K562 (cell line): ENCODE measurements around the gene NLRP6. TPM values are rescaled to one million over a fixed set of nuclear protein-coding genes. Genes with fewer than 3 reads are reported as not detected.

Experiments used
- ARID1B ChIP-seq: fragments of 450-650 bp; IDR thresholded peaks from 2 replicates; pipeline ENCODE4 v1.6.1; 2016; ENCODE audit warnings: antibody characterized with exemption, mild to moderate bottlenecking, inconsistent platforms
- CBX1 ChIP-seq: sonication (generic); IDR thresholded peaks from 2 replicates; pipeline ENCODE4 v1.6.1; 2016; ENCODE audit warnings: antibody characterized with exemption, low read depth, mild to moderate bottlenecking
- COPS2 ChIP-seq: fragments of 450-650 bp; conservative IDR thresholded peaks from 2 replicates; pipeline ENCODE4 v1.6.1; 2016; ENCODE audit warnings: mild to moderate bottlenecking, moderate library complexity
- CSDE1 ChIP-seq, 2 experiments: fragments of 450-650 bp; IDR thresholded peaks; 2 replicates each; pipeline ENCODE4 v1.6.1; 2016; ENCODE audit warnings: mild to moderate bottlenecking in 1 of 2
- HDAC2 ChIP-seq: fragments of 450-650 bp; IDR thresholded peaks from 2 replicates; pipeline ENCODE4 v1.6.1; 2016; ENCODE audit warnings: mild to moderate bottlenecking
- HSF4 ChIP-seq: fragments of 250-450 bp; sonication (Bioruptor Pico); IDR thresholded peaks from 2 replicates; pipeline ENCODE4 v2.1.2; 2022; ENCODE audit warnings: mild to moderate bottlenecking, moderate library complexity, borderline replicate concordance
- ILF3 ChIP-seq: fragments of 450-650 bp; IDR thresholded peaks from 2 replicates; pipeline ENCODE4 v1.6.1; 2018; ENCODE audit warnings: antibody characterized with exemption, mild to moderate bottlenecking, moderate library complexity, borderline replicate concordance
- JUND ChIP-seq, 2 experiments: IDR thresholded peaks; 2 replicates in 1 of 2; 3 replicates in 1 of 2; pipeline ENCODE4 v1.6.1; 2011; ENCODE audit warnings: borderline replicate concordance in 2 of 2, low read depth in 2 of 2, low read length in 2 of 2, improper control_type of control experiment in 1 of 2, missing biosample characterization in 1 of 2, missing genetic modification characterization in 1 of 2, missing genetic modification reagents in 1 of 2
- PHTF2 ChIP-seq: fragments of 250-450 bp; sonication (Bioruptor Pico); IDR thresholded peaks from 2 replicates; pipeline ENCODE4 v1.5.0; 2021; ENCODE audit warnings: mild to moderate bottlenecking
- SREBF1 ChIP-seq: fragments of 150-350 bp; IDR thresholded peaks from 2 replicates; pipeline ENCODE4 v1.6.1; 2014; ENCODE audit warnings: antibody characterized with exemption, low read depth, low read length, borderline replicate concordance
- ZNF165 ChIP-seq: fragments of 250-450 bp; sonication (Bioruptor Pico); IDR thresholded peaks from 2 replicates; pipeline ENCODE4 v1.4.0; 2020; ENCODE audit warnings: borderline replicate concordance
- ZNF175 ChIP-seq: fragments of 200-800 bp; sonication (Bioruptor generic); IDR thresholded peaks from 2 replicates; pipeline ENCODE4 v1.6.1; 2016; ENCODE audit warnings: low read depth, mild to moderate bottlenecking, missing genetic modification characterization, missing compliant biosample characterization
- ZNF830 ChIP-seq: fragments of 250-450 bp; sonication (Bioruptor Pico); IDR thresholded peaks from 2 replicates; pipeline ENCODE4 v1.5.0; 2021; ENCODE audit warnings: mild to moderate bottlenecking
- polyA plus RNA-seq, 8 experiments: library from polyadenylated mRNA; depleted of rRNA in 4 of 8; stranded (reverse) in 5 of 8; unstranded in 3 of 8; fragments of >200 nt; fragmentation: Nextera tagmentation in 2 of 8; fragmentation: Illumina TruSeq in 1 of 8; extraction: Ambion mirVana in 2 of 8; extraction: Trizol in 1 of 8; gene quantifications; 2 replicates each; pipeline versions ENCODE4 v1.2.1 to v1.2.3, GENCODE V29; 2011 to 2014; ENCODE audit warnings: inconsistent platforms in 1 of 8, missing spikeins in 1 of 8
- total RNA-seq, 7 experiments: library from RNA; depleted of rRNA in 6 of 7; stranded (reverse); fragments of >200 nt in 6 of 7; fragmentation: Illumina TruSeq in 2 of 7; extraction: Trizol in 2 of 7; gene quantifications; 2 replicates each; pipeline versions ENCODE4 v1.2.1 to v1.2.3, GENCODE V29; 2011 to 2021; ENCODE audit warnings: low replicate concordance in 1 of 7
- TF ChIP-seq, protein P1 (sequence below), 2 experiments: fragments of 450-650 bp; IDR thresholded peaks; 2 replicates each; pipeline ENCODE4 v1.6.1; 2018; ENCODE audit warnings: mild to moderate bottlenecking in 2 of 2, low read depth in 1 of 2; ENCODE audit not compliant: partially characterized antibody in 2 of 2
- TF ChIP-seq, protein P2 (sequence below): fragments of 250-450 bp; sonication (Bioruptor Pico); IDR thresholded peaks from 2 replicates; pipeline ENCODE4 v1.4.0; 2020
- TF ChIP-seq, protein P3 (sequence below): fragments of 250-450 bp; sonication (Bioruptor Pico); IDR thresholded peaks from 2 replicates; pipeline ENCODE4 v1.4.0; 2020; ENCODE audit warnings: borderline replicate concordance

The NLRP6 gene
- total and polyA plus RNA-seq, 9 of the 15 experiments (the other 6 are each of a cell fraction or from before 2014, with no cell fraction given), result 0.03 to 0.18 (median 0.15) TPM; not detected in 5

DNA sequence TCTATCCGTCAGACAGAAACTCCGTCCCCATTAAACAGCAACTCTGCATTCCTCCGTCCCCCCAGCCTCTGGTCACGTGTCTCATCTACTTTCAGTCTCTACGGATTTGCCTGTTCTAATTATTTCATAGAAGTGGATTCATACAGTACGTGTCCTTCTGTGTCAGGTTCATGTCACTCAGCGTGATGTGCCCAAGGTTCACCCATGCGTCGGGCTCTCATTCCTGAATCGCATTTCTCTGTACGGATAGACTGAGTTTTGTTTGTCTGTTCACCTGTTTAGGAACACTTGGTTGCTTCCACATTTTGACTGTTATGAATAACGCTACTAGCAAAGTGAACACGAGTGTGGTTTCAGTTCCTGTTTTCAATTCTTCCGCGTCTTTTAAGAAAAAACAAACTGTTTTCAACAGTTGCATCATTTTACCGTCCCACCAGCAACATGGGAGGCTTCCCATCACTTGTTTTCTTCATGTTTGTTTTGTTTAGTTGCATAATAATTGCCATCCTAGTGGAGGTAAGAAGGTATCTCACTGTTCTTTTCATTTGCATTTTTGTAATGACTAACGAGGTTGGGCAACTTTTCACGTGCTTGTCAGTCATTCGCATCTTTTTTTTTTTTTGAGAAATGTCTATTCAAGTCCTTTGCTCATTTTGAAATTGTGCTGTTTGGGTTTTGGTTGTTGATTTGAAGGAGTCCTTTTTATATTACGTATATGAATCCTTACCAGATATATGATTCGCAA is 8.9 kb upstream of the NLRP6 start (continued):
- TF ChIP-seq, protein P1, sequence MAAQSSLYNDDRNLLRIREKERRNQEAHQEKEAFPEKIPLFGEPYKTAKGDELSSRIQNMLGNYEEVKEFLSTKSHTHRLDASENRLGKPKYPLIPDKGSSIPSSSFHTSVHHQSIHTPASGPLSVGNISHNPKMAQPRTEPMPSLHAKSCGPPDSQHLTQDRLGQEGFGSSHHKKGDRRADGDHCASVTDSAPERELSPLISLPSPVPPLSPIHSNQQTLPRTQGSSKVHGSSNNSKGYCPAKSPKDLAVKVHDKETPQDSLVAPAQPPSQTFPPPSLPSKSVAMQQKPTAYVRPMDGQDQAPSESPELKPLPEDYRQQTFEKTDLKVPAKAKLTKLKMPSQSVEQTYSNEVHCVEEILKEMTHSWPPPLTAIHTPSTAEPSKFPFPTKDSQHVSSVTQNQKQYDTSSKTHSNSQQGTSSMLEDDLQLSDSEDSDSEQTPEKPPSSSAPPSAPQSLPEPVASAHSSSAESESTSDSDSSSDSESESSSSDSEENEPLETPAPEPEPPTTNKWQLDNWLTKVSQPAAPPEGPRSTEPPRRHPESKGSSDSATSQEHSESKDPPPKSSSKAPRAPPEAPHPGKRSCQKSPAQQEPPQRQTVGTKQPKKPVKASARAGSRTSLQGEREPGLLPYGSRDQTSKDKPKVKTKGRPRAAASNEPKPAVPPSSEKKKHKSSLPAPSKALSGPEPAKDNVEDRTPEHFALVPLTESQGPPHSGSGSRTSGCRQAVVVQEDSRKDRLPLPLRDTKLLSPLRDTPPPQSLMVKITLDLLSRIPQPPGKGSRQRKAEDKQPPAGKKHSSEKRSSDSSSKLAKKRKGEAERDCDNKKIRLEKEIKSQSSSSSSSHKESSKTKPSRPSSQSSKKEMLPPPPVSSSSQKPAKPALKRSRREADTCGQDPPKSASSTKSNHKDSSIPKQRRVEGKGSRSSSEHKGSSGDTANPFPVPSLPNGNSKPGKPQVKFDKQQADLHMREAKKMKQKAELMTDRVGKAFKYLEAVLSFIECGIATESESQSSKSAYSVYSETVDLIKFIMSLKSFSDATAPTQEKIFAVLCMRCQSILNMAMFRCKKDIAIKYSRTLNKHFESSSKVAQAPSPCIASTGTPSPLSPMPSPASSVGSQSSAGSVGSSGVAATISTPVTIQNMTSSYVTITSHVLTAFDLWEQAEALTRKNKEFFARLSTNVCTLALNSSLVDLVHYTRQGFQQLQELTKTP (IDR thresholded peaks at IDR 0.05; ENCODE audit: low read depth in 1 of 2, partially characterized antibody in 2 of 2), result peak; percentile 73 to 91
- TF ChIP-seq PHTF2 (CRISPR knock-in tag), result no peak
- TF ChIP-seq ZNF165 (CRISPR knock-in tag), result no peak
- peak; percentile 75 for TF ChIP-seq JUND (IDR thresholded peaks at IDR 0.05; ENCODE audit: borderline replicate concordance, low read depth, low read length)
- TF ChIP-seq JUND (tag; IDR thresholded peaks at IDR 0.05; ENCODE audit: borderline replicate concordance, low read depth, low read length), result peak; percentile 20; the same call in 2 of the 3 replicates
- TF ChIP-seq, protein P2, sequence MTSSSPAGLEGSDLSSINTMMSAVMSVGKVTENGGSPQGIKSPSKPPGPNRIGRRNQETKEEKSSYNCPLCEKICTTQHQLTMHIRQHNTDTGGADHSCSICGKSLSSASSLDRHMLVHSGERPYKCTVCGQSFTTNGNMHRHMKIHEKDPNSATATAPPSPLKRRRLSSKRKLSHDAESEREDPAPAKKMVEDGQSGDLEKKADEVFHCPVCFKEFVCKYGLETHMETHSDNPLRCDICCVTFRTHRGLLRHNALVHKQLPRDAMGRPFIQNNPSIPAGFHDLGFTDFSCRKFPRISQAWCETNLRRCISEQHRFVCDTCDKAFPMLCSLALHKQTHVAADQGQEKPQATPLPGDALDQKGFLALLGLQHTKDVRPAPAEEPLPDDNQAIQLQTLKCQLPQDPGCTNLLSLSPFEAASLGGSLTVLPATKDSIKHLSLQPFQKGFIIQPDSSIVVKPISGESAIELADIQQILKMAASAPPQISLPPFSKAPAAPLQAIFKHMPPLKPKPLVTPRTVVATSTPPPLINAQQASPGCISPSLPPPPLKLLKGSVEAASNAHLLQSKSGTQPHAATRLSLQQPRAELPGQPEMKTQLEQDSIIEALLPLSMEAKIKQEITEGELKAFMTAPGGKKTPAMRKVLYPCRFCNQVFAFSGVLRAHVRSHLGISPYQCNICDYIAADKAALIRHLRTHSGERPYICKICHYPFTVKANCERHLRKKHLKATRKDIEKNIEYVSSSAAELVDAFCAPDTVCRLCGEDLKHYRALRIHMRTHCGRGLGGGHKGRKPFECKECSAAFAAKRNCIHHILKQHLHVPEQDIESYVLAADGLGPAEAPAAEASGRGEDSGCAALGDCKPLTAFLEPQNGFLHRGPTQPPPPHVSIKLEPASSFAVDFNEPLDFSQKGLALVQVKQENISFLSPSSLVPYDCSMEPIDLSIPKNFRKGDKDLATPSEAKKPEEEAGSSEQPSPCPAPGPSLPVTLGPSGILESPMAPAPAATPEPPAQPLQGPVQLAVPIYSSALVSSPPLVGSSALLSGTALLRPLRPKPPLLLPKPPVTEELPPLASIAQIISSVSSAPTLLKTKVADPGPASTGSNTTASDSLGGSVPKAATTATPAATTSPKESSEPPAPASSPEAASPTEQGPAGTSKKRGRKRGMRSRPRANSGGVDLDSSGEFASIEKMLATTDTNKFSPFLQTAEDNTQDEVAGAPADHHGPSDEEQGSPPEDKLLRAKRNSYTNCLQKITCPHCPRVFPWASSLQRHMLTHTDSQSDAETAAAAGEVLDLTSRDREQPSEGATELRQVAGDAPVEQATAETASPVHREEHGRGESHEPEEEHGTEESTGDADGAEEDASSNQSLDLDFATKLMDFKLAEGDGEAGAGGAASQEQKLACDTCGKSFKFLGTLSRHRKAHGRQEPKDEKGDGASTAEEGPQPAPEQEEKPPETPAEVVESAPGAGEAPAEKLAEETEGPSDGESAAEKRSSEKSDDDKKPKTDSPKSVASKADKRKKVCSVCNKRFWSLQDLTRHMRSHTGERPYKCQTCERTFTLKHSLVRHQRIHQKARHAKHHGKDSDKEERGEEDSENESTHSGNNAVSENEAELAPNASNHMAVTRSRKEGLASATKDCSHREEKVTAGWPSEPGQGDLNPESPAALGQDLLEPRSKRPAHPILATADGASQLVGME (CRISPR knock-in tag), result no peak
- no peak for TF ChIP-seq ZNF830 (CRISPR knock-in tag)
- TF ChIP-seq SREBF1, result no peak
- no peak for TF ChIP-seq HSF4 (CRISPR knock-in tag)
- TF ChIP-seq, protein P3, sequence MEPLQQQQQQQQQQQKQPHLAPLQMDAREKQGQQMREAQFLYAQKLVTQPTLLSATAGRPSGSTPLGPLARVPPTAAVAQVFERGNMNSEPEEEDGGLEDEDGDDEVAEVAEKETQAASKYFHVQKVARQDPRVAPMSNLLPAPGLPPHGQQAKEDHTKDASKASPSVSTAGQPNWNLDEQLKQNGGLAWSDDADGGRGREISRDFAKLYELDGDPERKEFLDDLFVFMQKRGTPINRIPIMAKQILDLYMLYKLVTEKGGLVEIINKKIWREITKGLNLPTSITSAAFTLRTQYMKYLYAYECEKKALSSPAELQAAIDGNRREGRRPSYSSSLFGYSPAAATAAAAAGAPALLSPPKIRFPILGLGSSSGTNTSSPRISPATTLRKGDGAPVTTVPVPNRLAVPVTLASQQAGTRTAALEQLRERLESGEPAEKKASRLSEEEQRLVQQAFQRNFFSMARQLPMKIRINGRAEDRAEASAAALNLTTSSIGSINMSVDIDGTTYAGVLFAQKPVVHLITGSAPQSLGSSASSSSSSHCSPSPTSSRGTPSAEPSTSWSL (CRISPR knock-in tag), result no peak
- TF ChIP-seq COPS2, result no peak
- 0 out of 2 replicates have a peak, but pooled peaks have one; percentile 11 for TF ChIP-seq HDAC2
- peak; percentile 37; the same call in 1 of the 2 replicates for TF ChIP-seq ARID1B
- no peak for TF ChIP-seq CBX1
- TF ChIP-seq ILF3, result no peak
- TF ChIP-seq ZNF175, result peak; percentile 84
- no peak for TF ChIP-seq CSDE1 (IDR thresholded peaks at IDR 0.05)
